HuH-7.5 (cell line): Measurements from ENCODE around the gene FBP1.
A peak's percentile ranks its signal among the peaks of the same experiment; 100 is the strongest.

Source experiments
- DNase-seq: peaks from one replicate; pipeline ENCODE4 v3.0.0; 2011; ENCODE audit warnings: low spot score

Gene FBP1

GRCh38 chr9:94639061-94639998 lies at the start of gene FBP1:
Gene FBP1 (minus strand): TSS chr9:94639518. CDS start chr9:94639310, 208 bp downstream.
- no peak for DNase-seq

- no peak for DNase-seq
Observed at GRCh38 chr9:94687451-94687850, 48.1 kb upstream of the FBP1 start.

- no peak for DNase-seq
Observed at GRCh38 chr9:94685359-94685758, 46.0 kb upstream of the FBP1 start.

- DNase-seq, result peak; percentile 62
Observed at GRCh38 chr9:94681508-94681907, 42.2 kb upstream of the FBP1 start.

- no peak for DNase-seq
Observed at GRCh38 chr9:94680621-94681020, 41.3 kb upstream of the FBP1 start.

- DNase-seq, result no peak
Observed at GRCh38 chr9:94680020-94680419, 40.7 kb upstream of the FBP1 start.

GRCh38 chr9:94679587-94679986 lies 40.3 kb upstream of the FBP1 start:
- DNase-seq, result no peak

GRCh38 chr9:94677929-94678328 lies 38.6 kb upstream of the FBP1 start:
- no peak for DNase-seq

GRCh38 chr9:94676446-94677131 lies 37.3 kb upstream of the FBP1 start:
- no peak for DNase-seq

GRCh38 chr9:94675008-94675881 lies 35.9 kb upstream of the FBP1 start:
- no peak for DNase-seq

- DNase-seq, result no peak
Observed at GRCh38 chr9:94672811-94673487, 33.6 kb upstream of the FBP1 start.

- no peak for DNase-seq
Observed at GRCh38 chr9:94668928-94669729, 29.8 kb upstream of the FBP1 start.

GRCh38 chr9:94668418-94668927 lies 29.2 kb upstream of the FBP1 start:
- DNase-seq, result no peak

GRCh38 chr9:94666364-94667099 lies 27.2 kb upstream of the FBP1 start:
- DNase-seq, result no peak

- DNase-seq, result no peak
Observed at GRCh38 chr9:94665613-94666012, 26.3 kb upstream of the FBP1 start.

GRCh38 chr9:94664801-94665200 lies 25.5 kb upstream of the FBP1 start:
- no peak for DNase-seq

GRCh38 chr9:94663640-94664039 lies 24.3 kb upstream of the FBP1 start:
- DNase-seq, result no peak

- no peak for DNase-seq
Observed at GRCh38 chr9:94663140-94663539, 23.8 kb upstream of the FBP1 start.

- DNase-seq, result no peak
Observed at GRCh38 chr9:94657021-94657725, 17.9 kb upstream of the FBP1 start.
